ENCODE results near the gene TPSG1.

The TPSG1 gene

DNA sequence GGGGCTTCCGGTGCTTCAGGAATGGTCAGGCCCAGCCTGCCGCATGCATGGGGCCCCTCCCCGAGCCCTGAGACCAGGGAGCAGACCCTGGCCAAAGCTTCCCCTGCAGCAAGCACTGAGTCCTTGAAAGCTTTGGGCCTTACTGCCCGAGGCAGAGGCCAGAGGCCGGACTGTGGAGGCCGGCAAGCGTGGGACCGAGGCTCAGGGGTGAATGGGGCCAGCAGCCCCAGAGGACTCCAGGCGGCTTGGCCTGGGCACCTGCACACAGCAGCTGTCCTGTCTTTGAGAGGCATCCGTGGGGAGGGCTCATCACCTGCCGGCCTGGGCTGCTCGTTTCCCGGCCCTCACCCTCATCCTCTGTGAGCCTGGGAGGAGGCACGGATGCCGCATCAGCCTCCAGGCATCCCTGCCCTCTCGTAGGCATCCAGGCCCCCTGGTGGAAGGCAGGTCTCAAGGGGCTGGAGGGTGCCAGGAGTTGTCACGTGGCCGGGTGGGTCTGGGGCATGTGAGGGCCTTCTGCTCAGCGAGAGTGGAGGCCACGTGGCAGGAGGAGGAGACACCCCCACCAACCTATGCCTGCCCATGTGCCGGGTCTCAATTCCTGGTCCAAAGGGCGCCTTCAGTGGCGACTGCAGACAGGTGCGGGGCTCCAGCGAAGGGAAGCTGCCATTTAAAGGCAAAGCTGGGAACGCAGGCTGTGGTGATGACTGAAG lies 40.8 kb downstream of the TPSG1 start:
- TF ChIP-seq, protein P1, sequence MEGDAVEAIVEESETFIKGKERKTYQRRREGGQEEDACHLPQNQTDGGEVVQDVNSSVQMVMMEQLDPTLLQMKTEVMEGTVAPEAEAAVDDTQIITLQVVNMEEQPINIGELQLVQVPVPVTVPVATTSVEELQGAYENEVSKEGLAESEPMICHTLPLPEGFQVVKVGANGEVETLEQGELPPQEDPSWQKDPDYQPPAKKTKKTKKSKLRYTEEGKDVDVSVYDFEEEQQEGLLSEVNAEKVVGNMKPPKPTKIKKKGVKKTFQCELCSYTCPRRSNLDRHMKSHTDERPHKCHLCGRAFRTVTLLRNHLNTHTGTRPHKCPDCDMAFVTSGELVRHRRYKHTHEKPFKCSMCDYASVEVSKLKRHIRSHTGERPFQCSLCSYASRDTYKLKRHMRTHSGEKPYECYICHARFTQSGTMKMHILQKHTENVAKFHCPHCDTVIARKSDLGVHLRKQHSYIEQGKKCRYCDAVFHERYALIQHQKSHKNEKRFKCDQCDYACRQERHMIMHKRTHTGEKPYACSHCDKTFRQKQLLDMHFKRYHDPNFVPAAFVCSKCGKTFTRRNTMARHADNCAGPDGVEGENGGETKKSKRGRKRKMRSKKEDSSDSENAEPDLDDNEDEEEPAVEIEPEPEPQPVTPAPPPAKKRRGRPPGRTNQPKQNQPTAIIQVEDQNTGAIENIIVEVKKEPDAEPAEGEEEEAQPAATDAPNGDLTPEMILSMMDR (IDR thresholded peaks at IDR 0.05; ENCODE audit: borderline replicate concordance, control extremely low read depth, extremely low read depth, insufficient read depth, missing control alignments), result no peak
- in situ Hi-C loops (cut with MboI; ENCODE audit: low sequenced_read_pairs, unreplicated experiment), result no loop called here
- DNase-seq (ENCODE audit: low spot score), result no peak

DNA sequence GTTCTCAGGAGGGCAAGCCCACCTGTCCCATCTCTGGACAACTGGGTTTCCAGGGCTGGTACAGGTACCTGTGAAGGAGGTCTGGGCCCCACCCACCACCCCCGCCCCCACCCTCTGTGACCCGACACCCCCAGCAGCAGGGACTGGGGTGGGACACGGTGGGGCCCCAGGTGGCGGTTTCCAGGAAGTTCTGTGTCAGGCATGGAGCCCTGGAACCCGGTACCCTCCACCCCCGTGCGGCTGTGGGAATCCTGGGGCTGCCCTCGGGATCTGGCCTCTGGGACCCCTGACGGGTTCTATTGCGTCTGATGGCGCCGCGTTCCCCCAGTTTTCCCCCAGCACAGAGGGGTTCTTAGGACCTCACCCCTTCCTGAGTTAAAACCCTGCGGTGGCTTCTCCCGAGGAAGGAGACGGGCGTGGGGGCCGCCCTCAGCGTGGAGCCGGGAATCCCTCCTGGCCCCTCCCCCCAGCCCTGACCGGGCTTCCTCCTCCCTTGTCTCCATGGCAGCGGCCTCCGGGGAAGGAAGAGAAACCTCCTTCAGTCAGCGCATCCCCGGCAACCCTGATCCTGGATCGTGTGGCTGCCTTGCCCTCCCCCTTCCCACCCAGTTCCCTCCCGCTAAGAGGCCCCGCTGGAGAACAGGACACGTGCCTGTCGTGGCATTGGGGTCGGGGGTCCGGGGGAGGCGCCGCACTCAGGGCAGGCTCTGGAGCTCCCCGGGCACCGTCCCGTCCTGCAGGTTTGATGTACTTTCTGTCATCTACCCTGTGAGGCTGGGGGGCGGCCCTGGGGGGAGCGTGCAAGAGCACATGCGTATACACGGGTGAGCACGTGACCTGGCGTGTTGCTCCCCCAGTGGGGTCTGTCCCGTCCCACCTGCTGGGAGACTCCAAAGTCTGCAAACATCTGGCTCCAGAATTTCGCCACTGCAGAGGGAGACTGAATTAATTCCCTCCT lies 41.8 kb downstream of the TPSG1 start:
- in situ Hi-C loops (cut with MboI; ENCODE audit: low sequenced_read_pairs, unreplicated experiment), result no loop called here
- no peak for DNase-seq (ENCODE audit: low spot score)
- TF ChIP-seq, protein P1 (IDR thresholded peaks at IDR 0.05; ENCODE audit: borderline replicate concordance, control extremely low read depth, extremely low read depth, insufficient read depth, missing control alignments), result no peak

DNA sequence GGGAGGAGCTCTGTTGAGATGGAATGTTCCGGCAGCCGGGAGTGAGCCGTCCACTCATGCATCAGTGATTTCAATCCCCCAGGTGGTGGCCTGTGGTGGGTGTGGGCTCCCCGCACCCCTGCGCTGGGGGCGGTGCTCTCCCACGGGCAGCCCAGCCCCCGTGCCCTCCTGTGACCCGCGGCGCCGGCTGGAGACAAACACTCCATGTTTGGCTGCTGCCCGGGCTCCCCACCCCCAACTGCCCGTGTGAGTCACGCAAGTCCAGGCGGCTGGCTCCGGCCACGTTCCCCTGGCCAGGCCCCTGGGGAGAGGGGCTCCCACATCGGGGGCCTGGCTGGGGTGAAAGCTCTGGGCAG lies 42.8 kb downstream of the TPSG1 start:
- no peak for DNase-seq (ENCODE audit: low spot score)
- TF ChIP-seq, protein P1 (IDR thresholded peaks at IDR 0.05; ENCODE audit: borderline replicate concordance, control extremely low read depth, extremely low read depth, insufficient read depth, missing control alignments), result no peak
- in situ Hi-C loops (cut with MboI; ENCODE audit: low sequenced_read_pairs, unreplicated experiment), result no loop called here

DNA sequence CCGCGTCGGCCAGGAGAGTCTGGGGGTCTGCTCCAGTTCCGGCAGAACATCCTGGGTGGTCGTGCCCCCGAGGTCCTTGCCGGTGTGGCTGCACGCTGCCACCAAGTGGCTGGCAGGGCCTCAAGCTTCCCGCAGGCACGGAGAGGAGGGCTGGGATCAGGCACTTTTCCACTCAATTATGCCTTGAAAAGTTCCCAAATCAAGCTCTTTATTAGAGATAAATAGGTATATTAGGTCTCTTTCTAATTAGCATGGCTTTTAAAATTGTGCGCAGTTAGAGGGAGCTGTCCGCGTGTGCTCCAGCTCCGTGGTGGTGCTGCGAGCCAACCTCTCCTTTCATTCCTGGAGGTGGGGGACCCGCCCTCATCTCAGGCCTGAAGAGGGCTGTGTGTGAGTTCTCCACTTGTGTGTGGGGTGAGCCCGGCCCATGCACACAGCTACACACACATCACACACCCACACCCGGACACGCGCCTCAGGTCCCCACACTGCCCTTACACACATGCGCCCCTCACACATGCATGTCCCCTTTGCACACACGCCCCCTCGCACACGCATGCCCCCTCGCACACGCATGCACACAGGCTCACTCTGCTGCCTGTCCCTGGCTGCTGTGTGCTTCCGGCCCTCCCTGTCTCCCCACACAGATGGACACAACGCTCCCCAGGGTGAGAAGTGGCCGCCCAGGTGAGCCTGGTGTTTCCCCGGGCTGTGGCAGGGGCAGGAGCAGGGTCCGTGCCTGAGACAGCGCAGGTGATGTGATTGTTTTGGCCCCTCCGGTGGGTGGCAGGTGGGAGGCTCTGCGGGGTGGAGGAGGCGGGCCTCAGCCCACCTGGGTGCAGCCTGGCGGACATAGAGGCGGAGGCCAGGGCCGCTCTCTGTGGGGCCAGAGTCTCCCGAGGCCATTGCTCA lies 43.4 kb downstream of the TPSG1 start:
- in situ Hi-C loops (cut with MboI; ENCODE audit: low sequenced_read_pairs, unreplicated experiment), result no loop called here
- DNase-seq (ENCODE audit: low spot score), result no peak
- TF ChIP-seq, protein P1 (IDR thresholded peaks at IDR 0.05; ENCODE audit: borderline replicate concordance, control extremely low read depth, extremely low read depth, insufficient read depth, missing control alignments), result no peak

DNA sequence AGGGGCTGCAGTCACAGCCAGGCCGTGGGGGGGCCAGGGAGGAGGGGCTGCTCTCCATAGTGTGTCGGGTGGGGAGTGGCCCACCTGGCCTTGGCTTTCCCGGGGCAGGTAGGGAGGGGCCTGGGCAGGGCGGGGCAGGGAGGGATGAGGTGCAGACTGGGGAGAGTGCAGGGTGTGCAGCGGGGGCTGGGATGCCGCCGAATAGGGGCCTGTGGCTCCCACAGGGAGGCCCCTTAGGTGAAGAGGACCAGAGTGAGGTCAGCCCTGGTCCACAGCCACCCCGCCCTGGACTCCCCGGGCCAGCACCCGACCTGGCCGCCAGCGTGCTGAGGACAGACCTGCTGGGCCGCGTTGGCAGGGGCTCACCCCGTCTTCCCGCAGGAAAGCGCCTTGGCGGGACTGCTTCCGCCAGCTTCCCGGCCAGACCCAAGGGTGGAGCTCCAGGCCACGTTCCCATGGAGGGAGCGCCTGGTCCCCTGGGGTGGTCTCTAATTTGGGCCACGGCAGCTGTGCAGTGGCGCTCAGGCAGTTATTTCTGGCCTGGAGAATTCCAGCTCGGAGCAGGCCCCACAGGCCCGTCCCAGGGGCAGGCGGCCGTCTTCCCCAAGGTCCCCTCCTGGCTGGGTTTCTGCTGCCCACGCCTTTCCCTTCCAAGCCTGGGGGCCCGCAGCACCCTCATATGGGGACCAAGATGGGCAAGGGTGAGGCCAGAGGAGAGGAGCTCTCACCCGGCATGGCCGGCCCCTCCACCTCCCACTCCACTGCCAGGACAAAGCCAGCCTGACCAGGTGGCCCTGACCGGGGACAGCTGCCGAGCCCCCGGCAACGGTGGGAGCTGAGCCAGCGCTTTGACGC lies 44.3 kb downstream of the TPSG1 start:
- TF ChIP-seq, protein P1 (IDR thresholded peaks at IDR 0.05; ENCODE audit: borderline replicate concordance, control extremely low read depth, extremely low read depth, insufficient read depth, missing control alignments), result no peak
- in situ Hi-C loops (cut with MboI; ENCODE audit: low sequenced_read_pairs, unreplicated experiment), result no loop called here
- DNase-seq (ENCODE audit: low spot score), result no peak
